GM12891 (cell line): Measurements from ENCODE around the gene ARHGEF11.

Source experiments
- PAX5 ChIP-seq: IDR thresholded peaks from 2 replicates; pipeline ENCODE4 v1.6.1; 2011; ENCODE audit warnings: low read length, moderate library complexity, mild to moderate bottlenecking; ENCODE audit not compliant: insufficient read depth, severe bottlenecking
- POLR2A ChIP-seq: IDR thresholded peaks from 2 replicates; pipeline ENCODE4 v1.6.1; 2011; ENCODE audit warnings: low read depth, low read length, control low read depth
- POLR2AphosphoS5 ChIP-seq: IDR thresholded peaks from 2 replicates; pipeline ENCODE4 v1.6.1; 2011; ENCODE audit warnings: low read depth, low read length, control low read depth
- POU2F2 ChIP-seq: IDR thresholded peaks from 2 replicates; pipeline ENCODE4 v1.6.1; 2011; ENCODE audit warnings: low read depth, mild to moderate bottlenecking, control low read depth, low read length, moderate library complexity
- SPI1 ChIP-seq: IDR thresholded peaks from 2 replicates; pipeline ENCODE4 v1.6.1; 2011; ENCODE audit warnings: low read depth, low read length, control low read depth
- TAF1 ChIP-seq: IDR thresholded peaks from 2 replicates; pipeline ENCODE4 v1.6.1; 2011; ENCODE audit warnings: low read depth, low read length, control low read depth

GRCh38 chr1:156901590-156901900 is 144.0 kb downstream of the ARHGEF11 start:
- TF ChIP-seq POLR2A (no peak), TAF1 (no peak), PAX5 (no peak), SPI1 (no peak), POLR2AphosphoS5 (no peak), POU2F2 (no peak)
